Measurements from ENCODE around the gene SLC22A7.

Gene SLC22A7

GRCh38 chr6:43335469-43335868 is 37.4 kb downstream of the SLC22A7 start:
- no peaks in the 10 kb centered on the region for H3K9me3 ChIP-seq (ENCODE audit: control insufficient read depth, insufficient read depth, low read length)
- peaks cover 11% of the 10 kb centered on the region for H3K79me2 ChIP-seq (ENCODE audit: control insufficient read depth, low read length)
- no peaks in the 10 kb centered on the region for H3K9me2 ChIP-seq (replicated peaks; ENCODE audit: control insufficient read depth, low read length)
- TF ChIP-seq EZH2phosphoT487 (IDR thresholded peaks at IDR 0.05; ENCODE audit: borderline replicate concordance, low read length): no peak
- TF ChIP-seq CTCF (IDR thresholded peaks at IDR 0.05; ENCODE audit: low read depth, low read length, poor library complexity, severe bottlenecking): no peak
- H3F3A ChIP-seq (ENCODE audit: control insufficient read depth, insufficient read depth): peaks cover 53% of the 10 kb centered on the region
- H4K20me1 ChIP-seq (ENCODE audit: control insufficient read depth, insufficient read depth, low read depth, low read length): peaks cover 5% of the 10 kb centered on the region; the same call in 1 of the 2 replicates
- no peak overlapping the region for H3K27ac ChIP-seq (ENCODE audit: low read depth, low read length)
- H3K27me3 ChIP-seq (ENCODE audit: control insufficient read depth, low read length): no peaks in the 10 kb centered on the region
- peaks cover 92% of the 10 kb centered on the region for H3K36me3 ChIP-seq (ENCODE audit: control insufficient read depth, low read length)
- no peak overlapping the region for H3K4me3 ChIP-seq (ENCODE audit: low read length)
- H3K4me1 ChIP-seq (ENCODE audit: control insufficient read depth, low read length): peaks cover 23% of the 10 kb centered on the region
- H3K4me2 ChIP-seq (ENCODE audit: low read length): no peak overlapping the region

GRCh38 chr6:43336382-43336781 is 38.3 kb downstream of the SLC22A7 start:
- Histone ChIP-seq H3F3A (ENCODE audit: control insufficient read depth, insufficient read depth) (peaks cover 53% of the 10 kb centered on the region), H3K27ac (ENCODE audit: low read depth, low read length) (no peak overlapping the region), H3K36me3 (ENCODE audit: control insufficient read depth, low read length) (peaks cover 92% of the 10 kb centered on the region), H3K4me3 (ENCODE audit: low read length) (no peak overlapping the region), H3K4me2 (ENCODE audit: low read length) (no peak overlapping the region), H3K79me2 (ENCODE audit: control insufficient read depth, low read length) (peaks cover 17% of the 10 kb centered on the region), H3K9me2 (replicated peaks; ENCODE audit: control insufficient read depth, low read length) (no peaks in the 10 kb centered on the region), H4K20me1 (ENCODE audit: control insufficient read depth, insufficient read depth, low read depth, low read length) (peaks cover 5% of the 10 kb centered on the region; the same call in 1 of the 2 replicates), H3K4me1 (ENCODE audit: control insufficient read depth, low read length) (peaks cover 23% of the 10 kb centered on the region), H3K9me3 (ENCODE audit: control insufficient read depth, insufficient read depth, low read length) (no peaks in the 10 kb centered on the region), H3K27me3 (ENCODE audit: control insufficient read depth, low read length) (no peaks in the 10 kb centered on the region)
- TF ChIP-seq CTCF (IDR thresholded peaks at IDR 0.05; ENCODE audit: low read depth, low read length, poor library complexity, severe bottlenecking): no peak
- no peak for TF ChIP-seq EZH2phosphoT487 (IDR thresholded peaks at IDR 0.05; ENCODE audit: borderline replicate concordance, low read length)

GRCh38 chr6:43338243-43338642 is 40.2 kb downstream of the SLC22A7 start:
- no peak overlapping the region for H3K4me2 ChIP-seq (ENCODE audit: low read length)
- H3K27me3 ChIP-seq (ENCODE audit: control insufficient read depth, low read length): no peaks in the 10 kb centered on the region
- no peak overlapping the region for H3K27ac ChIP-seq (ENCODE audit: low read depth, low read length)
- H3K9me2 ChIP-seq (replicated peaks; ENCODE audit: control insufficient read depth, low read length): no peaks in the 10 kb centered on the region
- H3K9me3 ChIP-seq (ENCODE audit: control insufficient read depth, insufficient read depth, low read length): no peaks in the 10 kb centered on the region
- H3K79me2 ChIP-seq (ENCODE audit: control insufficient read depth, low read length): peaks cover 32% of the 10 kb centered on the region
- H3K4me3 ChIP-seq (ENCODE audit: low read length): no peak overlapping the region
- H3F3A ChIP-seq (ENCODE audit: control insufficient read depth, insufficient read depth): peaks cover 42% of the 10 kb centered on the region
- H4K20me1 ChIP-seq (ENCODE audit: control insufficient read depth, insufficient read depth, low read depth, low read length): peaks cover 13% of the 10 kb centered on the region; the same call in 1 of the 2 replicates
- peaks cover 96% of the 10 kb centered on the region for H3K36me3 ChIP-seq (ENCODE audit: control insufficient read depth, low read length)
- H3K4me1 ChIP-seq (ENCODE audit: control insufficient read depth, low read length): peaks cover 23% of the 10 kb centered on the region
- TF ChIP-seq CTCF (IDR thresholded peaks at IDR 0.05; ENCODE audit: low read depth, low read length, poor library complexity, severe bottlenecking): no peak
- no peak for TF ChIP-seq EZH2phosphoT487 (IDR thresholded peaks at IDR 0.05; ENCODE audit: borderline replicate concordance, low read length)

Measured in DOHH2 (cell line).